Natural killer cell (primary cell): Measurements from ENCODE around the gene TNFAIP8L1. TPM values are rescaled to one million over a fixed set of nuclear protein-coding genes. Genes with fewer than 3 reads are reported as not detected.

Source experiments
- ATAC-seq, 3 donors: fragments of 150-1000 bp in 2 of 3; fragments of 200-7000 bp in 1 of 3; cut with Tn5 transposase; 1 replicate in 1 of 3; 2 replicates in 2 of 3; pipeline ENCODE4 v1.10.0; 2021; ENCODE audit warnings: mild to moderate bottlenecking in 2 of 3, moderate library complexity in 2 of 3
- DNase-seq, 2 donors: peaks; one replicate each; pipeline versions ENCODE4 v3.0.0 to v3.0.0-alpha.2; 2013 to 2021; ENCODE audit warnings: mixed read lengths in 1 of 2
- H3K27ac ChIP-seq: one replicate; pipeline ENCODE4 v1.5.1; 2013; ENCODE audit warnings: mild to moderate bottlenecking, low read length
- H3K27me3 ChIP-seq: one replicate; pipeline ENCODE4 v1.6.1; 2013; ENCODE audit warnings: low read length; ENCODE audit not compliant: control insufficient read depth, insufficient read depth
- H3K36me3 ChIP-seq: one replicate; pipeline ENCODE4 v1.6.1; 2013; ENCODE audit warnings: low read length; ENCODE audit not compliant: control insufficient read depth, insufficient read depth
- H3K4me1 ChIP-seq: one replicate; pipeline ENCODE4 v1.6.1; 2013; ENCODE audit warnings: low read length; ENCODE audit not compliant: control insufficient read depth, insufficient read depth
- H3K4me3 ChIP-seq: one replicate; pipeline ENCODE4 v1.5.1; 2013; ENCODE audit warnings: low read length
- H3K9me3 ChIP-seq: one replicate; pipeline ENCODE4 v1.6.1; 2013; ENCODE audit warnings: low read length; ENCODE audit not compliant: control insufficient read depth, insufficient read depth
- H3K27ac Mint-ChIP-seq, 2 donors: one replicate each; pipeline ENCODE4 v1.8.0; 2022; ENCODE audit warnings: mild to moderate bottlenecking in 2 of 2, mixed read lengths in 2 of 2, moderate library complexity in 1 of 2
- H3K27me3 Mint-ChIP-seq, 2 donors: one replicate each; pipeline ENCODE4 v1.8.0; 2022; ENCODE audit warnings: low read depth in 2 of 2, mixed read lengths in 2 of 2
- H3K36me3 Mint-ChIP-seq: one replicate; pipeline ENCODE4 v1.8.0; 2022; ENCODE audit warnings: mixed read lengths
- H3K4me1 Mint-ChIP-seq, 2 donors: one replicate each; pipeline ENCODE4 v1.8.0; 2022; ENCODE audit warnings: mixed read lengths in 2 of 2
- H3K4me3 Mint-ChIP-seq: one replicate; pipeline ENCODE4 v1.8.0; 2022; ENCODE audit warnings: mild to moderate bottlenecking, moderate library complexity, mixed read lengths
- H3K9me3 Mint-ChIP-seq, 2 donors: one replicate each; pipeline ENCODE4 v1.8.0; 2022; ENCODE audit warnings: mixed read lengths in 2 of 2
- WGBS: methylation state at CpG from one replicate; pipeline ENCODE4 v1.1.7; 2013; ENCODE audit warnings: missing lambda C conversion rate; ENCODE audit not compliant: insufficient coverage; 5-methylcytosine and 5-hydroxymethylcytosine counted together
- intact Hi-C: fragments of 100-400 bp; cut with micrococcal nuclease; formaldehyde crosslinking; loops from one replicate; pipeline ENCODE4 v1.14.2; 2022
- total RNA-seq, 4 donors: library from RNA; stranded (reverse); fragments of 120-200 nt in 1 of 4; gene quantifications; one replicate each; pipeline versions ENCODE4 v1.2.3 to v1.2.4, GENCODE V29; 2013 to 2022
- TF ChIP-seq, protein P1 (sequence below): fragments of 200-600 bp; IDR thresholded peaks from one replicate; pipeline ENCODE4 v1.8.0; 2022; ENCODE audit warnings: antibody characterized with exemption

TNFAIP8L1 gene
- total RNA-seq, 3 donors from 2014 or later (not counting 1 experiment from before 2014, with no cell fraction given): 8.5 to 13.5 (median 13.3) TPM

GRCh38 chr19:4669723-4670480, 30.6 kb downstream of the TNFAIP8L1 start, which contains the start of gene MYDGF:
TSS of gene MYDGF (minus strand) at chr19:4670342. CDS start at chr19:4670334, 8 bp downstream.
- H3K4me3 ChIP-seq: peak within 1 kb of the TSS; percentile 68
- intact Hi-C loops: no loop called here

GRCh38 chr19:4671185-4671851, 32.0 kb downstream of the TNFAIP8L1 start:
- Mint-ChIP-seq H3K27ac (peak overlapping the region; percentile 39 to 40), H3K27me3 (no peaks in the 10 kb centered on the region), H3K4me3 (peak overlapping the region; percentile 54), H3K4me1 (peaks cover 12 to 27% of the 10 kb centered on the region in 2 donors), H3K9me3 (no peaks in the 10 kb centered on the region), H3K36me3 (no peaks in the 10 kb centered on the region)
- ATAC-seq: no peak
- TF ChIP-seq, protein P1, sequence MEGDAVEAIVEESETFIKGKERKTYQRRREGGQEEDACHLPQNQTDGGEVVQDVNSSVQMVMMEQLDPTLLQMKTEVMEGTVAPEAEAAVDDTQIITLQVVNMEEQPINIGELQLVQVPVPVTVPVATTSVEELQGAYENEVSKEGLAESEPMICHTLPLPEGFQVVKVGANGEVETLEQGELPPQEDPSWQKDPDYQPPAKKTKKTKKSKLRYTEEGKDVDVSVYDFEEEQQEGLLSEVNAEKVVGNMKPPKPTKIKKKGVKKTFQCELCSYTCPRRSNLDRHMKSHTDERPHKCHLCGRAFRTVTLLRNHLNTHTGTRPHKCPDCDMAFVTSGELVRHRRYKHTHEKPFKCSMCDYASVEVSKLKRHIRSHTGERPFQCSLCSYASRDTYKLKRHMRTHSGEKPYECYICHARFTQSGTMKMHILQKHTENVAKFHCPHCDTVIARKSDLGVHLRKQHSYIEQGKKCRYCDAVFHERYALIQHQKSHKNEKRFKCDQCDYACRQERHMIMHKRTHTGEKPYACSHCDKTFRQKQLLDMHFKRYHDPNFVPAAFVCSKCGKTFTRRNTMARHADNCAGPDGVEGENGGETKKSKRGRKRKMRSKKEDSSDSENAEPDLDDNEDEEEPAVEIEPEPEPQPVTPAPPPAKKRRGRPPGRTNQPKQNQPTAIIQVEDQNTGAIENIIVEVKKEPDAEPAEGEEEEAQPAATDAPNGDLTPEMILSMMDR: no peak
- Histone ChIP-seq H3K4me3 (no peak overlapping the region), H3K27me3 (no peaks in the 10 kb centered on the region), H3K9me3 (no peaks in the 10 kb centered on the region), H3K27ac (no peak overlapping the region), H3K36me3 (peaks cover 18% of the 10 kb centered on the region), H3K4me1 (peaks cover 15% of the 10 kb centered on the region)
- intact Hi-C loops: no loop called here
- 98% methylated on average over 8 of the region's 10 CpGs for WGBS
- no peak for DNase-seq

More at GRCh38 chr19:4669723-4670480, 30.6 kb downstream of the TNFAIP8L1 start, which contains the start of gene MYDGF:
- Mint-ChIP-seq H3K4me1 (peaks cover 12 to 27% of the 10 kb centered on the region in 2 donors), H3K9me3 (no peaks in the 10 kb centered on the region), H3K4me3 (peak within 1 kb of the TSS; percentile 91), H3K27ac (peak within 1 kb of the TSS; percentile 79 to 90), H3K27me3 (no peaks in the 10 kb centered on the region), H3K36me3 (no peaks in the 10 kb centered on the region)
- WGBS: under 1% methylated on average over 73 of the region's 75 CpGs
- no peaks in the 10 kb centered on the region for H3K9me3 ChIP-seq
- H3K36me3 ChIP-seq: peaks cover 14% of the 10 kb centered on the region
- TF ChIP-seq, protein P1: no peak
- peak; percentile 98 to 100 (median 99) for ATAC-seq
- H3K4me1 ChIP-seq: peaks cover 15% of the 10 kb centered on the region
- DNase-seq: peak; percentile 93 to 96
- H3K27me3 ChIP-seq: no peaks in the 10 kb centered on the region
- peak within 1 kb of the TSS; percentile 57 for H3K27ac ChIP-seq

DNA sequence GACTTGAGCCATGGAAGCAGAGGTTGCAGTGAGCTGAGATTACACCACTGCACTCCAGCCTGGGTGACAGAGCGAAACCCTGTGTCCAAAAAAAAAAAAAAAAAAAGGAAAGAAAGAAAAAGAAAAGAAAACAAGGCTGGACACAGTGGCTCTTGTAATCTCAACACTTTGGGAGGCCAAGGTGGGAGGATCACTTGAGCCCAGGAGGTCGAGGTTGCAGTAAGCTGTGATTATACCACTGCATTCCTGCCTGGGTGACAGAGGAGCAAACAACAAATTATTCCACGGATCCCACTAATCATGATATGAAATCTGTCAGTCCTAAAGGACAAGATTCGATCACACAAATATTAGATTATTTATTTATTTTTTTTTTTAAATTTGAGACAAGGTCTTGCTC, 33.9 kb downstream of the TNFAIP8L1 start:
- Histone ChIP-seq H3K4me3 (no peak overlapping the region), H3K9me3 (no peaks in the 10 kb centered on the region), H3K27ac (no peak overlapping the region), H3K4me1 (peaks cover 15% of the 10 kb centered on the region), H3K27me3 (no peaks in the 10 kb centered on the region), H3K36me3 (peaks cover 13% of the 10 kb centered on the region)
- ATAC-seq (no peak), DNase-seq (no peak)
- no peak overlapping the region for H3K27ac Mint-ChIP-seq
- peaks cover 11 to 26% of the 10 kb centered on the region in 2 donors for H3K4me1 Mint-ChIP-seq
- no peaks in the 10 kb centered on the region for H3K27me3 Mint-ChIP-seq
- WGBS: 59% methylated on average over 3 of the region's 4 CpGs
- H3K9me3 Mint-ChIP-seq: no peaks in the 10 kb centered on the region
- TF ChIP-seq, protein P1: no peak
- no peaks in the 10 kb centered on the region for H3K36me3 Mint-ChIP-seq
- intact Hi-C loops: no loop called here
- H3K4me3 Mint-ChIP-seq: no peak overlapping the region
